Skeletal muscle satellite cell (primary cell): ENCODE measurements around the gene DRC7.

Experiments used
- H3K27me3 ChIP-seq: 2 replicates; pipeline ENCODE4 v1.7.0; 2013; ENCODE audit warnings: low read length; ENCODE audit not compliant: control insufficient read depth, insufficient read depth
- H3K36me3 ChIP-seq: 2 replicates; pipeline ENCODE4 v1.7.0; 2013; ENCODE audit warnings: mild to moderate bottlenecking, control low read depth, low read length; ENCODE audit not compliant: insufficient read depth
- H3K4me1 ChIP-seq: 2 replicates; pipeline ENCODE4 v1.7.0; 2013; ENCODE audit warnings: low read length; ENCODE audit not compliant: control insufficient read depth, insufficient read depth
- H3K4me2 ChIP-seq: 2 replicates; pipeline ENCODE4 v1.7.0; 2013; ENCODE audit warnings: mild to moderate bottlenecking, low read length
- H3K4me3 ChIP-seq: 2 replicates; pipeline ENCODE4 v1.7.0; 2013; ENCODE audit warnings: low read length
- H3K9ac ChIP-seq: 2 replicates; pipeline ENCODE4 v1.7.0; 2013; ENCODE audit warnings: mild to moderate bottlenecking, low read depth, low read length, moderate library complexity
- H3K9me3 ChIP-seq: replicated peaks from 2 replicates; pipeline ENCODE4 v1.7.0; 2013; ENCODE audit warnings: mild to moderate bottlenecking, control low read depth, low read length

Gene DRC7

DNA sequence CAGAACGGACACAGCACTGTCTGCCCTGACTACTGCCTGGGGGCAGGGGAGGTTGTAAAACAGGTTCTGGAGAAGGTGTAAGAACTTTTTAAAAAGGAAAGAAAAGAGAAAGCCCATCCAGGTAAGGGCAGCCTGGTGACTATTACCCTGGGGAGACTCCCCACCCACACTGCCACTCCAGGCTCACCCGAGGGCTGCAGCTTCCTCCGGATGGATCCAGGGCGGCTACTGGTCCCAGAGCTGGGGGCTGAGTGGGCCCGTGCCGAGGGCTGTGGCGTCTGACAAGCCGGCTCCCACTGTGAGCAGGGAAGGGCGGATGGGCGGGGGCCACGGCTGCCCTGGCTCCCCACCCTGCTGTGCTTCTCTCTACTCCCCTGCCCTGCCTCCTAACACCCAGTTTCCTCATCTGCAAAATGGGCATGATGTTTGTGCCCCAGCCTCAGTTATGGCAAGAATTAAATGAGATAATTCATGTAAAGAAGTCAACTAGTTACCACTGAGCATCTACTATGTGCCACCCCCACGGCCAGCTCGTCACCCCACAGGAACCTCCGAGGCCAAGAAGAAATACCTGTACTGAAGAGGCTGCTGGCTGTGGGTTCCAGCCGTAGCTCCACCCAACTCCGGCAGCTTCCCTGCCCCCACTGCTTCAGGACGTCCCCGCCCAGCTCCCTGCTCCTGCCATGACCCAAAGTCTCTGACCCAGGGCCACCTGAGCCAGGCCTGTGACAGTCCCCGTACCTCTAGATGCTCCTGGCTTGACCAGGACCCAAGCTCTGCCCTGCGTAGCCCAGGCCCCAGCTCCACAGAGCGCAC, 65.1 kb downstream of the DRC7 start:
- H3K36me3 ChIP-seq: peaks cover 61% of the 10 kb centered on the region

GRCh38 chr16:57760357-57761160, 66.0 kb downstream of the DRC7 start:
- peaks cover 62% of the 10 kb centered on the region for H3K36me3 ChIP-seq

More for the DNA sequence above, 65.1 kb downstream of the DRC7 start:
- no peaks in the 10 kb centered on the region for H3K27me3 ChIP-seq
- no peak overlapping the region for H3K9ac ChIP-seq
- peaks cover 8% of the 10 kb centered on the region for H3K4me1 ChIP-seq
- no peak overlapping the region for H3K4me3 ChIP-seq
- no peak overlapping the region for H3K4me2 ChIP-seq
- no peaks in the 10 kb centered on the region for H3K9me3 ChIP-seq

GRCh38 chr16:57761301-57761700, 66.7 kb downstream of the DRC7 start:
- no peak overlapping the region for H3K4me3 ChIP-seq
- no peak overlapping the region for H3K9ac ChIP-seq
- no peaks in the 10 kb centered on the region for H3K27me3 ChIP-seq
- no peaks in the 10 kb centered on the region for H3K9me3 ChIP-seq
- peaks cover 8% of the 10 kb centered on the region for H3K4me1 ChIP-seq
- peaks cover 61% of the 10 kb centered on the region for H3K36me3 ChIP-seq
- H3K4me2 ChIP-seq: no peak overlapping the region

More at GRCh38 chr16:57760357-57761160, 66.0 kb downstream of the DRC7 start:
- no peak overlapping the region for H3K9ac ChIP-seq
- H3K4me2 ChIP-seq: no peak overlapping the region
- H3K4me3 ChIP-seq: no peak overlapping the region
- H3K9me3 ChIP-seq: no peaks in the 10 kb centered on the region
- peaks cover 8% of the 10 kb centered on the region for H3K4me1 ChIP-seq
- no peaks in the 10 kb centered on the region for H3K27me3 ChIP-seq

- Histone ChIP-seq H3K27me3 (no peaks in the 10 kb centered on the region), H3K4me3 (no peak overlapping the region), H3K4me1 (peaks cover 8% of the 10 kb centered on the region), H3K9me3 (no peaks in the 10 kb centered on the region), H3K9ac (no peak overlapping the region), H3K4me2 (no peak overlapping the region), H3K36me3 (peaks cover 60% of the 10 kb centered on the region)
Observed at GRCh38 chr16:57761957-57762356, 67.4 kb downstream of the DRC7 start.

DNA sequence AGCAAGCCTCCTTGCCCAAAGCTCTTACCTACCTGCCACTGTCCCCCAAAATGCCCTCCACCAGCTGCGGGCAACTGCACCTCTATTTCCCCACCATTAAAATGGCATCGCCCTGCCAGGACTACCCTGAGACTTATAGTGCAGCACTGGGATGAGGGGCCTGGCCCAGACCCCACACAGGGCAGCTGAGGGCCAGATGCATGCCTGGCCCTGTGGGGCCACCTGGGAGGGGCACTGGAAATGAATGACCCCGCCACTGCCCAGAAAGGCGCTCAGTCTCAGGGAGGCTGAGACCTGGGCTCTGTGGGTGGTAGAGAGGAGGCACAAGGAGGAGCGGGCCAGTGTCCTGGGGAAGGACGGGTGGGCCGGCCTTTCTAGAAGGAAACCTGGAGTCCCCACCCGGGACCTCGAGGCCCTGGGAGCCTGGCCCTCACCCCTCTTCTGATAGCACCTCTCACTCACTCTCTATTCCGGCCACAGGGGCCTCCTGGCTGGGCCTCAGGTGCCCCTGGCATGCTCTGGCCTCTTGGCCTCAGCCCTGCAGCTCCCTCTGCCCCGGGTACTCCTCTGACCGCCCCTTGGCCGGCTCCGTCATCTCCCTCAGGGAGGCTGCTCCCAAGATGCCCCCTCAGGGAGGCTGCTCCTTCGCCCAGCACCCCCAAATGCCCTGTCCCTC, 67.9 kb downstream of the DRC7 start:
- Histone ChIP-seq H3K9ac (no peak overlapping the region), H3K9me3 (no peaks in the 10 kb centered on the region), H3K36me3 (peaks cover 62% of the 10 kb centered on the region), H3K27me3 (no peaks in the 10 kb centered on the region), H3K4me3 (no peak overlapping the region), H3K4me1 (peaks cover 8% of the 10 kb centered on the region), H3K4me2 (no peak overlapping the region)

- Histone ChIP-seq H3K27me3 (no peaks in the 10 kb centered on the region), H3K9ac (no peak overlapping the region), H3K4me3 (no peak overlapping the region), H3K4me2 (no peak overlapping the region), H3K4me1 (peaks cover 8% of the 10 kb centered on the region), H3K36me3 (peaks cover 58% of the 10 kb centered on the region), H3K9me3 (no peaks in the 10 kb centered on the region)
Observed at GRCh38 chr16:57763285-57764005, 68.8 kb downstream of the DRC7 start.

DNA sequence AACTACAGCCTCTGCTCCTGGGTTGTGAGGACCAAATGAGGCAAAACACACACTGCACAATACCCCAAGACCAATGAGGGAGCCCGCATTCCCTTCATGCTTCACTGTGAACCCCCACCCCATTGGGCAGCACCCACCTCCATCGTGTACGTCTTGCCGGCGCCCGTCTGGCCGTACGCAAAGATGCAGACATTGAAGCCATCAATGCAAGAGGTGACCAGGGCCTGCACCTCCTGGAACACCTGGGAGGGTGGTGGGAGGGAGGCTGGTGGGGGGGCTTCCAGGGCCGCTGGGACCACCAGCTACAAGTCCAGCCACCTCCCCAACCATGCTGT, 69.4 kb downstream of the DRC7 start:
- Histone ChIP-seq H3K36me3 (peaks cover 56% of the 10 kb centered on the region), H3K9me3 (no peaks in the 10 kb centered on the region), H3K4me1 (peaks cover 8% of the 10 kb centered on the region), H3K4me2 (no peak overlapping the region), H3K4me3 (no peak overlapping the region), H3K27me3 (no peaks in the 10 kb centered on the region), H3K9ac (no peak overlapping the region)

- Histone ChIP-seq H3K9me3 (no peaks in the 10 kb centered on the region), H3K4me2 (peak overlapping the region; percentile 43), H3K4me1 (peaks cover 8% of the 10 kb centered on the region), H3K27me3 (no peaks in the 10 kb centered on the region), H3K4me3 (peak overlapping the region; percentile 32), H3K9ac (peak overlapping the region; percentile 58), H3K36me3 (peaks cover 57% of the 10 kb centered on the region)
Observed at GRCh38 chr16:57764341-57765159, 69.9 kb downstream of the DRC7 start.

DNA sequence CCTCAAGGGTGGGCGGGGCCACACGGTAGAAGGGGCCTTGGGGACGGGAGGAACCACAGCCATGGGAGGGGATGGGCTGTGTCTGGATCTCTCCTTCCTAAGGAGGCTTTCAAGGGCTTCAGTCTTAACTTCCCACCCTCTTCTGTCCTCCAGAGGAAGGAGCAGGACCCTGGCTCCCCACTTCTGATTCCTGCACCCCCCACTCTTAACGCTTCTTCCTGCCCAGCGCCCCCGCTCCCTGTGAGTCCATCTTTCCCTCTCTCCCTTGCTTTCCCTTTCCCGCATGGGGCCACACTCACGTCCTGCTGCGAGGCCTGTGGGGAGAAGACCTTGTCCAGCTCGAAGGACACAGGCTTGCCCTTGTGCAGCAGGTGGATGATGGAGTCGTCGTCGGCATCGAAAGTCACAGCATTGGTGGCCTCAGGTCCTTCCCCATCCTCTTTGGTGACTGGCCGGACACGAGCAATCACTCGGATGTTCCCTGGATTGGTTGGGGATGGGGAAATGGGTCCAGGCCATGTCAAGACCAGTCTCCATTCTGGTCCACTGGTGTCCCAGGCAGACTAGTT, 70.6 kb downstream of the DRC7 start:
- H3K9ac ChIP-seq: no peak overlapping the region
- H3K4me2 ChIP-seq: no peak overlapping the region
- H3K4me1 ChIP-seq: peaks cover 8% of the 10 kb centered on the region
- no peaks in the 10 kb centered on the region for H3K9me3 ChIP-seq
- H3K36me3 ChIP-seq: peaks cover 57% of the 10 kb centered on the region
- H3K4me3 ChIP-seq: no peak overlapping the region
- no peaks in the 10 kb centered on the region for H3K27me3 ChIP-seq

GRCh38 chr16:57766714-57767348, 72.2 kb downstream of the DRC7 start:
- Histone ChIP-seq H3K36me3 (peaks cover 61% of the 10 kb centered on the region), H3K9ac (no peak overlapping the region), H3K4me2 (no peak overlapping the region), H3K4me3 (no peak overlapping the region), H3K27me3 (no peaks in the 10 kb centered on the region), H3K4me1 (peaks cover 8% of the 10 kb centered on the region), H3K9me3 (no peaks in the 10 kb centered on the region)
